Measurements from ENCODE around the gene SGMS1. TPM values are rescaled to one million over a fixed set of nuclear protein-coding genes. Genes with fewer than 3 reads are reported as not detected.
A peak's percentile ranks its signal among the peaks of the same experiment; 100 is the strongest.

The SGMS1 gene
- total RNA-seq, 1 experiment from 2014 or later, result 34.5 TPM

DNA sequence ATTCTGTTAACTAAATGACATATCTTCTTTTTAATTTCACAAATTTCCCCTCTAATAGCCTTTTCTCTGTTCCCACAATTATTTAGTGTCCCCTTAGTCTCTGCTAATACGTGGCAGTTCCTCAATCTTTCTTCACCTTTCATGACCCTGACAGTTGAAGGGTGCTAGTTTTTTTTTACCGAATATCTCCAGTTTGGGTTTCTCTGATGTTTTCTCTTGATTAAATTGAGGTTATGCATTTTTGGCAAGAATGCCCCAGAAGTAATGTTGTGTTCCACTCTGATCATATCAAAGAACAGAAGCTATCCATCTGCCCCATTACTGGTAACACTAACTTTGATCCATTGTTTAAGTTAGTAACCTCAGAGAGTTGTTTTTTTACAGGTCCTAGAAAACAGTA, 238.9 kb downstream of the SGMS1 start:
- CTCF ChIA-PET, result no interaction called here
- intact Hi-C loops (cut with micrococcal nuclease; ENCODE audit: unreplicated experiment), result no loop called here
- no peaks in the 10 kb centered on the region for H3K27me3 Mint-ChIP-seq (ENCODE audit: unreplicated experiment)
- no peaks in the 10 kb centered on the region for H3K9me3 Mint-ChIP-seq (ENCODE audit: low read depth, unreplicated experiment)
- BruUV-seq (replicated peaks), result no TSS peak
- H3K27ac Mint-ChIP-seq (ENCODE audit: unreplicated experiment), result peak overlapping the region; percentile 63
- no peak overlapping the region for H3K4me3 Mint-ChIP-seq (ENCODE audit: low read depth, unreplicated experiment)
- no peak for DNase-seq
- TF ChIP-seq, protein P1, sequence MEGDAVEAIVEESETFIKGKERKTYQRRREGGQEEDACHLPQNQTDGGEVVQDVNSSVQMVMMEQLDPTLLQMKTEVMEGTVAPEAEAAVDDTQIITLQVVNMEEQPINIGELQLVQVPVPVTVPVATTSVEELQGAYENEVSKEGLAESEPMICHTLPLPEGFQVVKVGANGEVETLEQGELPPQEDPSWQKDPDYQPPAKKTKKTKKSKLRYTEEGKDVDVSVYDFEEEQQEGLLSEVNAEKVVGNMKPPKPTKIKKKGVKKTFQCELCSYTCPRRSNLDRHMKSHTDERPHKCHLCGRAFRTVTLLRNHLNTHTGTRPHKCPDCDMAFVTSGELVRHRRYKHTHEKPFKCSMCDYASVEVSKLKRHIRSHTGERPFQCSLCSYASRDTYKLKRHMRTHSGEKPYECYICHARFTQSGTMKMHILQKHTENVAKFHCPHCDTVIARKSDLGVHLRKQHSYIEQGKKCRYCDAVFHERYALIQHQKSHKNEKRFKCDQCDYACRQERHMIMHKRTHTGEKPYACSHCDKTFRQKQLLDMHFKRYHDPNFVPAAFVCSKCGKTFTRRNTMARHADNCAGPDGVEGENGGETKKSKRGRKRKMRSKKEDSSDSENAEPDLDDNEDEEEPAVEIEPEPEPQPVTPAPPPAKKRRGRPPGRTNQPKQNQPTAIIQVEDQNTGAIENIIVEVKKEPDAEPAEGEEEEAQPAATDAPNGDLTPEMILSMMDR (IDR thresholded peaks at IDR 0.05; ENCODE audit: unreplicated experiment), result no peak
- peaks cover 6% of the 10 kb centered on the region for H3K36me3 Mint-ChIP-seq (ENCODE audit: insufficient read depth, unreplicated experiment)
- peaks cover 24% of the 10 kb centered on the region for H3K4me1 Mint-ChIP-seq (ENCODE audit: low read depth, unreplicated experiment)

- DNase-seq, result no peak
- Mint-ChIP-seq H3K36me3 (ENCODE audit: insufficient read depth, unreplicated experiment) (peaks cover 6% of the 10 kb centered on the region), H3K9me3 (ENCODE audit: low read depth, unreplicated experiment) (no peaks in the 10 kb centered on the region), H3K4me1 (ENCODE audit: low read depth, unreplicated experiment) (peaks cover 24% of the 10 kb centered on the region), H3K27me3 (ENCODE audit: unreplicated experiment) (no peaks in the 10 kb centered on the region), H3K4me3 (ENCODE audit: low read depth, unreplicated experiment) (no peak overlapping the region), H3K27ac (ENCODE audit: unreplicated experiment) (peak overlapping the region; percentile 63)
- CTCF ChIA-PET, result no interaction called here
- no TSS peak for BruUV-seq (replicated peaks)
- TF ChIP-seq, protein P1 (IDR thresholded peaks at IDR 0.05; ENCODE audit: unreplicated experiment), result no peak
- intact Hi-C loops (cut with micrococcal nuclease; ENCODE audit: unreplicated experiment), result no loop called here
These were observed 239.5 kb downstream of the SGMS1 start for GRCh38 chr10:50384238-50384637.

DNA sequence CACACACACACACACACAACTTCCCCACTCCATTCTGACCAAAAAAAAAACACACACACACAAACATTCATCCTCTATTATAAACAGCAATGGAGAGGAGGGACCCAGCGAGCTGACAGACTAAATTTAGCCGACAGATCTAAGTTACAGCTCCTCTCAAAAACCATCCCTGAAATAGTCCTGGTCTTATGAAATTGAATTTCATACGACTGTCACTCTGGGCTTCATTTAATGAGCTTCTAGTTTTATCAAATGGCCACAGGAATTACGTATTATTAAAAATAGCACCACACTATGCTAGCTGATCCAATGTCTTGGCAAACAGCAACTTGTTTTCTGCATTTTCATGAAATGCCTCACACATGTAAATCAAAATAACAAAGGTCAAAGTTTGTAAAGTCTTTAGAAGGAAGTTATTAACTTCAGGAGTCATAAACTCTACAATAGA, 241.2 kb downstream of the SGMS1 start:
- Mint-ChIP-seq H3K36me3 (ENCODE audit: insufficient read depth, unreplicated experiment) (peaks cover 6% of the 10 kb centered on the region), H3K4me3 (ENCODE audit: low read depth, unreplicated experiment) (no peak overlapping the region), H3K27ac (ENCODE audit: unreplicated experiment) (no peak overlapping the region), H3K4me1 (ENCODE audit: low read depth, unreplicated experiment) (peaks cover 24% of the 10 kb centered on the region), H3K27me3 (ENCODE audit: unreplicated experiment) (no peaks in the 10 kb centered on the region), H3K9me3 (ENCODE audit: low read depth, unreplicated experiment) (no peaks in the 10 kb centered on the region)
- TF ChIP-seq, protein P1 (IDR thresholded peaks at IDR 0.05; ENCODE audit: unreplicated experiment), result no peak
- no TSS peak for BruUV-seq (replicated peaks)
- intact Hi-C loops (cut with micrococcal nuclease; ENCODE audit: unreplicated experiment), result no loop called here
- CTCF ChIA-PET, result interaction anchor here (0.6 kb wide), 2 partner anchors 471 to 964 kb away, joined by 3 read pairs; no protein-coding TSS in a partner anchor
- DNase-seq, result no peak

DNA sequence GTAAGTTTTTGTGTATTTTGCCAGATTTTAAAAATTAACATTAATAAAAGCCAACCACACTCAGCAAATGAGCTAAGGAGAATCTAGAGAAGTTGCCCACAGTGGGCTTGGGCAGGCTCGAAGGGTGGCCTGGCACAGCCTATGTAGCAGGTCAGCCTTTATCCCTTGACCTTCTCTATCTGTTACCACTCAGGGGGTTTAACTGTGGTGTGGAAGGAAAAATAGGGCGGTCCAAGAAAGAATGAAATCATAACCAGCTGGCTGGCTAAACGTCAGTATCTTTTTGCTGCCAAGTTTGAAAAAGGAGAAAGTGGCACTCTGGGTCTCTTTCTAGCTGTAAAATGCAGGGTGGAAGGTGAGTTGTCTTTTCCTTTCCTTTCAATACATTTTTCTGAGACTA, 242.1 kb downstream of the SGMS1 start:
- CTCF ChIA-PET, result interaction anchor here (0.6 to 0.8 kb wide), 3 partner anchors 14 to 963 kb away, joined by 3 to 4 read pairs (median 3); no protein-coding TSS in a partner anchor
- TF ChIP-seq, protein P1 (IDR thresholded peaks at IDR 0.05; ENCODE audit: unreplicated experiment), result no peak
- Mint-ChIP-seq H3K27me3 (ENCODE audit: unreplicated experiment) (no peaks in the 10 kb centered on the region), H3K9me3 (ENCODE audit: low read depth, unreplicated experiment) (no peaks in the 10 kb centered on the region), H3K36me3 (ENCODE audit: insufficient read depth, unreplicated experiment) (peaks cover under 1% of the 10 kb centered on the region), H3K4me1 (ENCODE audit: low read depth, unreplicated experiment) (peaks cover 24% of the 10 kb centered on the region), H3K27ac (ENCODE audit: unreplicated experiment) (no peak overlapping the region), H3K4me3 (ENCODE audit: low read depth, unreplicated experiment) (no peak overlapping the region)
- intact Hi-C loops (cut with micrococcal nuclease; ENCODE audit: unreplicated experiment), result no loop called here
- no peak for DNase-seq
- BruUV-seq (replicated peaks), result no TSS peak
